HEK293 (cell line): ENCODE data around the gene ALOXE3.

ENCODE experiments used
- HOXC10 ChIP-seq: sonication (generic); formaldehyde crosslinking; IDR thresholded peaks from 2 replicates; pipeline ENCODE4 v1.8.1; 2023; ENCODE audit warnings: mild to moderate bottlenecking, missing genetic modification reagents
- KLF10 ChIP-seq: fragments of 450-650 bp; IDR thresholded peaks from 2 replicates; pipeline ENCODE4 v1.5.1; 2018; ENCODE audit warnings: missing biosample characterization, mild to moderate bottlenecking, missing genetic modification characterization
- MEIS1 ChIP-seq: sonication (generic); formaldehyde crosslinking; IDR thresholded peaks from 2 replicates; pipeline ENCODE4 v1.8.1; 2022; ENCODE audit warnings: missing genetic modification reagents, mild to moderate bottlenecking, borderline replicate concordance
- OSR2 ChIP-seq: fragments of 450-650 bp; formaldehyde crosslinking; IDR thresholded peaks from 2 replicates; pipeline ENCODE4 v1.5.1; 2016; ENCODE audit warnings: missing biosample characterization, missing genetic modification characterization
- OVOL3 ChIP-seq: fragments of 450-650 bp; formaldehyde crosslinking; IDR thresholded peaks from 2 replicates; pipeline ENCODE4 v1.5.1; 2016; ENCODE audit warnings: missing biosample characterization, missing genetic modification characterization
- ZNF133 ChIP-seq: fragments of 450-650 bp; formaldehyde crosslinking; IDR thresholded peaks from 2 replicates; pipeline ENCODE4 v1.5.1; 2016; ENCODE audit warnings: missing biosample characterization, missing genetic modification characterization
- ZNF155 ChIP-seq: fragments of 450-650 bp; formaldehyde crosslinking; IDR thresholded peaks from 2 replicates; pipeline ENCODE4 v1.5.1; 2016; ENCODE audit warnings: missing biosample characterization, missing genetic modification characterization
- ZNF157 ChIP-seq: fragments of 450-650 bp; formaldehyde crosslinking; IDR thresholded peaks from 2 replicates; pipeline ENCODE4 v1.5.1; 2016; ENCODE audit warnings: missing biosample characterization, missing genetic modification characterization
- ZNF16 ChIP-seq: fragments of 450-650 bp; formaldehyde crosslinking; IDR thresholded peaks from 2 replicates; pipeline ENCODE4 v1.5.1; 2016; ENCODE audit warnings: low read depth, missing biosample characterization, missing genetic modification characterization
- ZNF184 ChIP-seq: fragments of 450-650 bp; IDR thresholded peaks from 2 replicates; pipeline ENCODE4 v1.5.1; 2018; ENCODE audit warnings: missing biosample characterization, mild to moderate bottlenecking, missing genetic modification characterization
- ZNF202 ChIP-seq: fragments of 450-650 bp; formaldehyde crosslinking; IDR thresholded peaks from 2 replicates; pipeline ENCODE4 v1.5.1; 2016; ENCODE audit warnings: missing biosample characterization, missing genetic modification characterization, borderline replicate concordance
- ZNF311 ChIP-seq: fragments of 450-650 bp; formaldehyde crosslinking; IDR thresholded peaks from 2 replicates; pipeline ENCODE4 v1.5.1; 2017; ENCODE audit warnings: missing biosample characterization, missing genetic modification characterization, borderline replicate concordance
- ZNF350 ChIP-seq: fragments of 450-650 bp; formaldehyde crosslinking; IDR thresholded peaks from 2 replicates; pipeline ENCODE4 v1.5.0; 2017; ENCODE audit warnings: missing biosample characterization, mild to moderate bottlenecking, missing genetic modification characterization
- ZNF48 ChIP-seq: fragments of 450-650 bp; formaldehyde crosslinking; IDR thresholded peaks from 2 replicates; pipeline ENCODE4 v1.5.1; 2016; ENCODE audit warnings: missing biosample characterization, missing genetic modification characterization
- ZNF571 ChIP-seq: fragments of 450-650 bp; formaldehyde crosslinking; IDR thresholded peaks from 2 replicates; pipeline ENCODE4 v1.5.0; 2017; ENCODE audit warnings: missing biosample characterization, missing genetic modification characterization
- ZNF624 ChIP-seq: fragments of 450-650 bp; formaldehyde crosslinking; IDR thresholded peaks from 2 replicates; pipeline ENCODE4 v1.5.1; 2017; ENCODE audit warnings: missing biosample characterization, missing genetic modification characterization
- ZNF747 ChIP-seq: fragments of 450-650 bp; formaldehyde crosslinking; IDR thresholded peaks from 2 replicates; pipeline ENCODE4 v1.5.1; 2016; ENCODE audit warnings: missing biosample characterization, missing genetic modification characterization
- ZNF76 ChIP-seq: fragments of 450-650 bp; formaldehyde crosslinking; IDR thresholded peaks from 2 replicates; pipeline ENCODE4; 2016; ENCODE audit warnings: low read depth, missing biosample characterization, missing genetic modification characterization, borderline replicate concordance
- ZNF837 ChIP-seq: fragments of 450-650 bp; formaldehyde crosslinking; IDR thresholded peaks from 2 replicates; pipeline ENCODE4 v1.5.1; 2016; ENCODE audit warnings: missing biosample characterization, missing genetic modification characterization
- ZSCAN30 ChIP-seq: fragments of 450-650 bp; IDR thresholded peaks from 2 replicates; pipeline ENCODE4 v1.5.1; 2018; ENCODE audit warnings: missing biosample characterization, mild to moderate bottlenecking, missing genetic modification characterization, moderate library complexity
- TF ChIP-seq, protein P1 (sequence below): fragments of 450-650 bp; formaldehyde crosslinking; IDR thresholded peaks from 2 replicates; pipeline ENCODE4 v1.5.1; 2017; ENCODE audit warnings: missing biosample characterization, missing genetic modification characterization
- TF ChIP-seq, protein P2 (sequence below): fragments of 450-650 bp; formaldehyde crosslinking; IDR thresholded peaks from 2 replicates; pipeline ENCODE4 v1.5.1; 2017; ENCODE audit warnings: missing biosample characterization, mild to moderate bottlenecking, missing genetic modification characterization, moderate library complexity
- TF ChIP-seq, protein P3 (sequence below): fragments of 450-650 bp; formaldehyde crosslinking; IDR thresholded peaks from 2 replicates; pipeline ENCODE4 v1.5.1; 2017; ENCODE audit warnings: missing biosample characterization, missing genetic modification characterization
- TF ChIP-seq, protein P4 (sequence below): fragments of 450-650 bp; formaldehyde crosslinking; IDR thresholded peaks from 2 replicates; pipeline ENCODE4 v1.5.1; 2016; ENCODE audit warnings: missing biosample characterization, missing genetic modification characterization
- TF ChIP-seq, protein P5 (sequence below): fragments of 450-650 bp; formaldehyde crosslinking; IDR thresholded peaks from 2 replicates; pipeline ENCODE4 v1.5.0; 2017; ENCODE audit warnings: missing biosample characterization, missing genetic modification characterization, borderline replicate concordance
- TF ChIP-seq, protein P6 (sequence below): fragments of 450-650 bp; formaldehyde crosslinking; IDR thresholded peaks from 2 replicates; pipeline ENCODE4 v1.5.1; 2016; ENCODE audit warnings: missing biosample characterization, missing genetic modification characterization, low read depth
- TF ChIP-seq, protein P7 (sequence below): fragments of 450-650 bp; formaldehyde crosslinking; IDR thresholded peaks from 2 replicates; pipeline ENCODE4 v1.5.1; 2016; ENCODE audit warnings: missing biosample characterization, missing genetic modification characterization
- TF ChIP-seq, protein P8 (sequence below): fragments of 450-650 bp; formaldehyde crosslinking; IDR thresholded peaks from 2 replicates; pipeline ENCODE4 v1.5.1; 2016; ENCODE audit warnings: missing biosample characterization, missing genetic modification characterization

ALOXE3 gene

DNA sequence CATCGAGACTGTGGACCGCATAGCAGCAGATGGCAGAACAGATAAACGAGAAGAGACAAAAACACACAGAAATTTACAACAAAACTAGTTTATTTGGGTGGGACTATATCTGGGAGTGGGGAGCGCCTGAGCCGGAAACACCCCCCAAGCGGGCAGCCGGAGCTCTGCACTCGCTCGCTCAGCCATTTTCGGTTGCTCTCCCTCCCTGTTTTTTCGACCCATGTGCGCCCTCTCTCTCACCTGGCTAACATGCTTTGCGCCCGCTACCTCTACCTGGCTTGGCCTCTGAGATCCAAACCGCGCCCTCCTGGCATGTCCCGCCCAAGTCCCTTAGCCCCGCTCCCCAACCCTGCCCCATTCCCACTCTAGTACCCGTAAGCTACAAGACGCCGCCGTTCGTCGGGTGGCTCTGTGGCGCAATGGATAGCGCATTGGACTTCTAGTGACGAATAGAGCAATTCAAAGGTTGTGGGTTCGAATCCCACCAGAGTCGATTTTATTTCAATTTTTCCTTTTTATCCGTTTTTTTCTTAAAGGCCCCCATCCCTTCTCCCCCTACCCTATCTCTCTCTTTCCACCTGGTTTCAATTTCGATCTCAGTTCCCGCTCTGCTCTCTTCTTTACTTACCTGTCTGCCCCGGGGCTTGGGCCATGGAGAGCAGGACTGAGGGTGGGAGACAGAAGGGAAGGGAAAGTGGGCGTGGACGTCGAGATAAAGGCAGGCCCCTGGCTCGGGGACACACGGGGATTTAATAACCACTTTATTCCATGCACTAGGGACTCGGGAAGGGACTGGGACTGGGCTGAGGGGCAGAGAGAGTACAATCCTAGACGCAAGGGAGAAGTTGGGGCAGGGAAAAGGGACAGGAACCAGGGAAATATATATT lies 2.4 kb upstream of the ALOXE3 start (continued):
- TF ChIP-seq, protein P1, sequence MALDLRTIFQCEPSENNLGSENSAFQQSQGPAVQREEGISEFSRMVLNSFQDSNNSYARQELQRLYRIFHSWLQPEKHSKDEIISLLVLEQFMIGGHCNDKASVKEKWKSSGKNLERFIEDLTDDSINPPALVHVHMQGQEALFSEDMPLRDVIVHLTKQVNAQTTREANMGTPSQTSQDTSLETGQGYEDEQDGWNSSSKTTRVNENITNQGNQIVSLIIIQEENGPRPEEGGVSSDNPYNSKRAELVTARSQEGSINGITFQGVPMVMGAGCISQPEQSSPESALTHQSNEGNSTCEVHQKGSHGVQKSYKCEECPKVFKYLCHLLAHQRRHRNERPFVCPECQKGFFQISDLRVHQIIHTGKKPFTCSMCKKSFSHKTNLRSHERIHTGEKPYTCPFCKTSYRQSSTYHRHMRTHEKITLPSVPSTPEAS (tag by site-specific recombination) = no peak
- TF ChIP-seq, protein P2, sequence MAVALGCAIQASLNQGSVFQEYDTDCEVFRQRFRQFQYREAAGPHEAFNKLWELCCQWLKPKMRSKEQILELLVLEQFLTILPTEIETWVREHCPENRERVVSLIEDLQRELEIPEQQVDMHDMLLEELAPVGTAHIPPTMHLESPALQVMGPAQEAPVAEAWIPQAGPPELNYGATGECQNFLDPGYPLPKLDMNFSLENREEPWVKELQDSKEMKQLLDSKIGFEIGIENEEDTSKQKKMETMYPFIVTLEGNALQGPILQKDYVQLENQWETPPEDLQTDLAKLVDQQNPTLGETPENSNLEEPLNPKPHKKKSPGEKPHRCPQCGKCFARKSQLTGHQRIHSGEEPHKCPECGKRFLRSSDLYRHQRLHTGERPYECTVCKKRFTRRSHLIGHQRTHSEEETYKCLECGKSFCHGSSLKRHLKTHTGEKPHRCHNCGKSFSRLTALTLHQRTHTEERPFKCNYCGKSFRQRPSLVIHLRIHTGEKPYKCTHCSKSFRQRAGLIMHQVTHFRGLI (tag by site-specific recombination) = no peak; the same call in 1 of the 2 replicates
- TF ChIP-seq, protein P3, sequence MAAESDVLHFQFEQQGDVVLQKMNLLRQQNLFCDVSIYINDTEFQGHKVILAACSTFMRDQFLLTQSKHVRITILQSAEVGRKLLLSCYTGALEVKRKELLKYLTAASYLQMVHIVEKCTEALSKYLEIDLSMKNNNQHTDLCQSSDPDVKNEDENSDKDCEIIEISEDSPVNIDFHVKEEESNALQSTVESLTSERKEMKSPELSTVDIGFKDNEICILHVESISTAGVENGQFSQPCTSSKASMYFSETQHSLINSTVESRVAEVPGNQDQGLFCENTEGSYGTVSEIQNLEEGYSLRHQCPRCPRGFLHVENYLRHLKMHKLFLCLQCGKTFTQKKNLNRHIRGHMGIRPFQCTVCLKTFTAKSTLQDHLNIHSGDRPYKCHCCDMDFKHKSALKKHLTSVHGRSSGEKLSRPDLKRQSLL = peak; percentile 61; the same call in 1 of the 2 replicates
- TF ChIP-seq ZNF747 (tag by site-specific recombination) = no peak
- 0 out of 2 replicates have a peak, but pooled peaks have one; percentile 71 for TF ChIP-seq ZNF624
- peak; percentile 65 for TF ChIP-seq ZSCAN30 (tag by site-specific recombination)
- no peak for TF ChIP-seq OSR2 (tag by site-specific recombination)
- TF ChIP-seq ZNF311 = no peak
- TF ChIP-seq, protein P4, sequence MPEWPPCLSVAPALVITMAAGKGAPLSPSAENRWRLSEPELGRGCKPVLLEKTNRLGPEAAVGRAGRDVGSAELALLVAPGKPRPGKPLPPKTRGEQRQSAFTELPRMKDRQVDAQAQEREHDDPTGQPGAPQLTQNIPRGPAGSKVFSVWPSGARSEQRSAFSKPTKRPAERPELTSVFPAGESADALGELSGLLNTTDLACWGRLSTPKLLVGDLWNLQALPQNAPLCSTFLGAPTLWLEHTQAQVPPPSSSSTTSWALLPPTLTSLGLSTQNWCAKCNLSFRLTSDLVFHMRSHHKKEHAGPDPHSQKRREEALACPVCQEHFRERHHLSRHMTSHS = no peak
- no peak; the same call in 1 of the 2 replicates for TF ChIP-seq ZNF16 (tag by site-specific recombination)
- TF ChIP-seq ZNF837 (tag by site-specific recombination) = no peak
- TF ChIP-seq ZNF76 (tag by site-specific recombination) = peak; percentile 19; the same call in 1 of the 2 replicates
- TF ChIP-seq, protein P5, sequence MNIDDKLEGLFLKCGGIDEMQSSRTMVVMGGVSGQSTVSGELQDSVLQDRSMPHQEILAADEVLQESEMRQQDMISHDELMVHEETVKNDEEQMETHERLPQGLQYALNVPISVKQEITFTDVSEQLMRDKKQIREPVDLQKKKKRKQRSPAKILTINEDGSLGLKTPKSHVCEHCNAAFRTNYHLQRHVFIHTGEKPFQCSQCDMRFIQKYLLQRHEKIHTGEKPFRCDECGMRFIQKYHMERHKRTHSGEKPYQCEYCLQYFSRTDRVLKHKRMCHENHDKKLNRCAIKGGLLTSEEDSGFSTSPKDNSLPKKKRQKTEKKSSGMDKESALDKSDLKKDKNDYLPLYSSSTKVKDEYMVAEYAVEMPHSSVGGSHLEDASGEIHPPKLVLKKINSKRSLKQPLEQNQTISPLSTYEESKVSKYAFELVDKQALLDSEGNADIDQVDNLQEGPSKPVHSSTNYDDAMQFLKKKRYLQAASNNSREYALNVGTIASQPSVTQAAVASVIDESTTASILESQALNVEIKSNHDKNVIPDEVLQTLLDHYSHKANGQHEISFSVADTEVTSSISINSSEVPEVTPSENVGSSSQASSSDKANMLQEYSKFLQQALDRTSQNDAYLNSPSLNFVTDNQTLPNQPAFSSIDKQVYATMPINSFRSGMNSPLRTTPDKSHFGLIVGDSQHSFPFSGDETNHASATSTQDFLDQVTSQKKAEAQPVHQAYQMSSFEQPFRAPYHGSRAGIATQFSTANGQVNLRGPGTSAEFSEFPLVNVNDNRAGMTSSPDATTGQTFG (tag by site-specific recombination) = peak; percentile 49; the same call in 1 of the 2 replicates
- TF ChIP-seq OVOL3 (tag by site-specific recombination) = peak; percentile 36; the same call in 1 of the 2 replicates
- TF ChIP-seq KLF10 = peak; percentile 85; the same call in 1 of the 2 replicates
- TF ChIP-seq ZNF155 = no peak
- TF ChIP-seq, protein P6, sequence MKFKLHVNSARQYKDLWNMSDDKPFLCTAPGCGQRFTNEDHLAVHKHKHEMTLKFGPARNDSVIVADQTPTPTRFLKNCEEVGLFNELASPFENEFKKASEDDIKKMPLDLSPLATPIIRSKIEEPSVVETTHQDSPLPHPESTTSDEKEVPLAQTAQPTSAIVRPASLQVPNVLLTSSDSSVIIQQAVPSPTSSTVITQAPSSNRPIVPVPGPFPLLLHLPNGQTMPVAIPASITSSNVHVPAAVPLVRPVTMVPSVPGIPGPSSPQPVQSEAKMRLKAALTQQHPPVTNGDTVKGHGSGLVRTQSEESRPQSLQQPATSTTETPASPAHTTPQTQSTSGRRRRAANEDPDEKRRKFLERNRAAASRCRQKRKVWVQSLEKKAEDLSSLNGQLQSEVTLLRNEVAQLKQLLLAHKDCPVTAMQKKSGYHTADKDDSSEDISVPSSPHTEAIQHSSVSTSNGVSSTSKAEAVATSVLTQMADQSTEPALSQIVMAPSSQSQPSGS (tag by site-specific recombination) = no peak
- TF ChIP-seq ZNF184 (tag by site-specific recombination) = peak; percentile 74
- no peak for TF ChIP-seq ZNF157 (tag by site-specific recombination)
- no peak for TF ChIP-seq ZNF571 (tag by site-specific recombination)
- TF ChIP-seq MEIS1 (CRISPR knock-in tag) = no peak
- no peak for TF ChIP-seq ZNF202 (tag by site-specific recombination)
- TF ChIP-seq, protein P7, sequence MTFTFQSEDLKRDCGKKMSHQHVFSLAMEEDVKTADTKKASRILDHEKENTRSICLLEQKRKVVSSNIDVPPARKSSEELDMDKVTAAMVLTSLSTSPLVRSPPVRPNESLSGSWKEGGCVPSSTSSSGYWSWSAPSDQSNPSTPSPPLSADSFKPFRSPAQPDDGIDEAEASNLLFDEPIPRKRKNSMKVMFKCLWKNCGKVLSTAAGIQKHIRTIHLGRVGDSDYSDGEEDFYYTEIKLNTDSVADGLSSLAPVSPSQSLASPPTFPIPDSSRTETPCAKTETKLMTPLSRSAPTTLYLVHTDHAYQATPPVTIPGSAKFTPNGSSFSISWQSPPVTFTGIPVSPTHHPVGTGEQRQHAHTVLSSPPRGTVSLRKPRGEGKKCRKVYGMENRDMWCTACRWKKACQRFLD (tag by site-specific recombination) = no peak
- no peak for TF ChIP-seq ZNF350
- TF ChIP-seq HOXC10 (CRISPR knock-in tag) = 0 out of 2 replicates have a peak, but pooled peaks have one; percentile 30
- TF ChIP-seq ZNF48 (tag by site-specific recombination) = no peak
- no peak for TF ChIP-seq ZNF133
- TF ChIP-seq, protein P8, sequence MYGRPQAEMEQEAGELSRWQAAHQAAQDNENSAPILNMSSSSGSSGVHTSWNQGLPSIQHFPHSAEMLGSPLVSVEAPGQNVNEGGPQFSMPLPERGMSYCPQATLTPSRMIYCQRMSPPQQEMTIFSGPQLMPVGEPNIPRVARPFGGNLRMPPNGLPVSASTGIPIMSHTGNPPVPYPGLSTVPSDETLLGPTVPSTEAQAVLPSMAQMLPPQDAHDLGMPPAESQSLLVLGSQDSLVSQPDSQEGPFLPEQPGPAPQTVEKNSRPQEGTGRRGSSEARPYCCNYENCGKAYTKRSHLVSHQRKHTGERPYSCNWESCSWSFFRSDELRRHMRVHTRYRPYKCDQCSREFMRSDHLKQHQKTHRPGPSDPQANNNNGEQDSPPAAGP (tag by site-specific recombination) = peak; percentile 91; the same call in 1 of the 2 replicates
